Osteoblast (primary cell): ENCODE results near the gene DCAF17. TPM values are rescaled to one million over a fixed set of nuclear protein-coding genes. Genes with fewer than 3 reads are reported as not detected.

Source experiments
- DNase-seq: peaks from one replicate; pipeline ENCODE4 v3.0.0; 2011; ENCODE audit warnings: low spot score, mixed read lengths; ENCODE audit not compliant: insufficient read length; ENCODE audit errors: missing footprints
- H2AFZ ChIP-seq: 2 replicates; pipeline ENCODE4 v1.6.0; 2011; ENCODE audit warnings: mild to moderate bottlenecking, low read length
- H3K27ac ChIP-seq: 2 replicates; pipeline ENCODE4 v1.5.1; 2011; ENCODE audit warnings: mild to moderate bottlenecking, low read depth, low read length, moderate library complexity
- H3K27me3 ChIP-seq: 2 replicates; pipeline ENCODE4 v1.6.0; 2012; ENCODE audit warnings: mild to moderate bottlenecking, control low read depth, inconsistent platforms, low read length, moderate library complexity; ENCODE audit not compliant: insufficient read depth
- H3K36me3 ChIP-seq: 2 replicates; pipeline ENCODE4 v1.5.1; 2011; ENCODE audit warnings: mild to moderate bottlenecking, low read length, control low read depth, moderate library complexity; ENCODE audit not compliant: insufficient read depth
- H3K4me1 ChIP-seq: 2 replicates; pipeline ENCODE4 v1.5.1; 2011; ENCODE audit warnings: mild to moderate bottlenecking, low read length, control low read depth, moderate library complexity; ENCODE audit not compliant: insufficient read depth
- H3K4me2 ChIP-seq: 2 replicates; pipeline ENCODE4 v1.6.0; 2011; ENCODE audit warnings: mild to moderate bottlenecking, low read length; ENCODE audit not compliant: insufficient read depth
- H3K4me3 ChIP-seq: fragments of 200-600 bp; sonication (generic); 3 replicates; pipeline ENCODE4 v1.5.1; 2012; ENCODE audit warnings: mild to moderate bottlenecking, low read length, inconsistent platforms; ENCODE audit not compliant: insufficient read depth
- H3K79me2 ChIP-seq: 2 replicates; pipeline ENCODE4 v1.6.0; 2012; ENCODE audit warnings: mild to moderate bottlenecking, low read length, control low read depth, inconsistent platforms; ENCODE audit not compliant: insufficient read depth
- H3K9me3 ChIP-seq: 2 replicates; pipeline ENCODE4 v1.5.1; 2011; ENCODE audit warnings: low read depth, low read length, control low read depth
- H4K20me1 ChIP-seq: 2 replicates; pipeline ENCODE4 v1.6.0; 2012; ENCODE audit warnings: mild to moderate bottlenecking, low read length, control low read depth; ENCODE audit not compliant: insufficient read depth
- total RNA-seq: library from RNA; depleted of rRNA; stranded (reverse); fragments of >200 nt; gene quantifications from 2 replicates; pipeline ENCODE4 v1.2.3, GENCODE V29; 2012
- TF ChIP-seq, protein P1 (sequence below): IDR thresholded peaks from 2 replicates; pipeline ENCODE4 v1.5.1; 2011; ENCODE audit warnings: mild to moderate bottlenecking, low read depth, low read length, moderate library complexity; ENCODE audit errors: extremely low read depth

The DCAF17 gene
- total RNA-seq, 1 donor: 32.6 TPM

- Histone ChIP-seq H3K4me3 (no peak overlapping the region), H3K4me1 (peaks cover 9% of the 10 kb centered on the region), H3K27me3 (no peaks in the 10 kb centered on the region), H3K79me2 (no peaks in the 10 kb centered on the region), H2AFZ (no peak overlapping the region), H3K4me2 (no peak overlapping the region), H3K36me3 (peaks cover 29% of the 10 kb centered on the region), H3K9me3 (no peaks in the 10 kb centered on the region), H4K20me1 (no peaks in the 10 kb centered on the region), H3K27ac (no peak overlapping the region)
- TF ChIP-seq, protein P1, sequence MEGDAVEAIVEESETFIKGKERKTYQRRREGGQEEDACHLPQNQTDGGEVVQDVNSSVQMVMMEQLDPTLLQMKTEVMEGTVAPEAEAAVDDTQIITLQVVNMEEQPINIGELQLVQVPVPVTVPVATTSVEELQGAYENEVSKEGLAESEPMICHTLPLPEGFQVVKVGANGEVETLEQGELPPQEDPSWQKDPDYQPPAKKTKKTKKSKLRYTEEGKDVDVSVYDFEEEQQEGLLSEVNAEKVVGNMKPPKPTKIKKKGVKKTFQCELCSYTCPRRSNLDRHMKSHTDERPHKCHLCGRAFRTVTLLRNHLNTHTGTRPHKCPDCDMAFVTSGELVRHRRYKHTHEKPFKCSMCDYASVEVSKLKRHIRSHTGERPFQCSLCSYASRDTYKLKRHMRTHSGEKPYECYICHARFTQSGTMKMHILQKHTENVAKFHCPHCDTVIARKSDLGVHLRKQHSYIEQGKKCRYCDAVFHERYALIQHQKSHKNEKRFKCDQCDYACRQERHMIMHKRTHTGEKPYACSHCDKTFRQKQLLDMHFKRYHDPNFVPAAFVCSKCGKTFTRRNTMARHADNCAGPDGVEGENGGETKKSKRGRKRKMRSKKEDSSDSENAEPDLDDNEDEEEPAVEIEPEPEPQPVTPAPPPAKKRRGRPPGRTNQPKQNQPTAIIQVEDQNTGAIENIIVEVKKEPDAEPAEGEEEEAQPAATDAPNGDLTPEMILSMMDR: no peak
- peak; percentile 5 for DNase-seq
Measured at GRCh38 chr2:171475979-171476378, 42.0 kb downstream of the DCAF17 start.

GRCh38 chr2:171478345-171478744 is 44.3 kb downstream of the DCAF17 start:
- DNase-seq: no peak
- H3K9me3 ChIP-seq: no peaks in the 10 kb centered on the region
- no peak overlapping the region for H3K27ac ChIP-seq
- no peaks in the 10 kb centered on the region for H3K79me2 ChIP-seq
- H2AFZ ChIP-seq: no peak overlapping the region
- H3K4me2 ChIP-seq: peak overlapping the region; percentile 5
- no peaks in the 10 kb centered on the region for H3K27me3 ChIP-seq
- TF ChIP-seq, protein P1: no peak
- no peak overlapping the region for H3K4me3 ChIP-seq
- H3K4me1 ChIP-seq: peaks cover 9% of the 10 kb centered on the region
- no peaks in the 10 kb centered on the region for H4K20me1 ChIP-seq
- peaks cover 30% of the 10 kb centered on the region for H3K36me3 ChIP-seq

- Histone ChIP-seq H4K20me1 (no peaks in the 10 kb centered on the region), H3K4me2 (no peak overlapping the region), H2AFZ (no peak overlapping the region), H3K27me3 (no peaks in the 10 kb centered on the region), H3K79me2 (no peaks in the 10 kb centered on the region), H3K4me1 (peaks cover 9% of the 10 kb centered on the region), H3K27ac (no peak overlapping the region), H3K36me3 (peaks cover 28% of the 10 kb centered on the region), H3K9me3 (no peaks in the 10 kb centered on the region), H3K4me3 (no peak overlapping the region)
- no peak for DNase-seq
- TF ChIP-seq, protein P1: no peak
Measured at GRCh38 chr2:171479154-171479814, 45.3 kb downstream of the DCAF17 start.

DNA sequence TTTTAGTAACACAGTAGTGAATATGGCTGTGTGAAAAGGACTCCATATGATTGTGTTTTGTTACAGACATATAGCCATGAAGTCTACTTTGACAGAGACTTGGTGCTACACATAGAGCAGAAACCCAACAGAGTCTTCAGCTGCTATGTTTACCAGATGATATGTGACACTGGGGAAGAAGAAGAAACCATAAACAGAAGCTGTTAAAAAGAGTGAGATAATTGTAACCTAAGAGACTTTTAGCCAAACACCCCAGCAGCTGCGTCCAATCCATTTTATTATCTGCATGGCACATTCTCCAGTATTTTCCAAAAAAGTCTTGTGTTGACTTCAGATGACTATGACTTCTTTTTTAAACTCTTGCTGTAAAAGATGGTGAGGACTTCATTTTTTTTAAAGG is 46.9 kb downstream of the DCAF17 start:
- Histone ChIP-seq H3K4me1 (peaks cover 9% of the 10 kb centered on the region), H3K9me3 (no peaks in the 10 kb centered on the region), H4K20me1 (no peaks in the 10 kb centered on the region), H2AFZ (no peak overlapping the region), H3K4me2 (no peak overlapping the region), H3K27me3 (no peaks in the 10 kb centered on the region), H3K36me3 (peaks cover 17% of the 10 kb centered on the region), H3K27ac (no peak overlapping the region), H3K4me3 (no peak overlapping the region), H3K79me2 (no peaks in the 10 kb centered on the region)
- TF ChIP-seq, protein P1: no peak
- DNase-seq: no peak
